A673 (cell line): Measurements from ENCODE around the gene PHACTR3.

Experiments
- EZH2 ChIP-seq: fragments of 200-600 bp; sonication (generic); IDR thresholded peaks from 2 replicates; pipeline ENCODE4 v1.6.1; 2017; ENCODE audit warnings: borderline replicate concordance, low read depth, mild to moderate bottlenecking, mixed read lengths, antibody characterized with exemption, low read length; ENCODE audit not compliant: poor library complexity, severe bottlenecking
- TF ChIP-seq, protein P1 (sequence below): fragments of 300-800, 200-600 bp; sonication (generic); conservative IDR thresholded peaks from 2 replicates; pipeline ENCODE4 v1.5.1; 2017; ENCODE audit warnings: low read depth, mild to moderate bottlenecking, antibody characterized with exemption, low read length, moderate library complexity, mixed read lengths

- TF ChIP-seq, protein P1, sequence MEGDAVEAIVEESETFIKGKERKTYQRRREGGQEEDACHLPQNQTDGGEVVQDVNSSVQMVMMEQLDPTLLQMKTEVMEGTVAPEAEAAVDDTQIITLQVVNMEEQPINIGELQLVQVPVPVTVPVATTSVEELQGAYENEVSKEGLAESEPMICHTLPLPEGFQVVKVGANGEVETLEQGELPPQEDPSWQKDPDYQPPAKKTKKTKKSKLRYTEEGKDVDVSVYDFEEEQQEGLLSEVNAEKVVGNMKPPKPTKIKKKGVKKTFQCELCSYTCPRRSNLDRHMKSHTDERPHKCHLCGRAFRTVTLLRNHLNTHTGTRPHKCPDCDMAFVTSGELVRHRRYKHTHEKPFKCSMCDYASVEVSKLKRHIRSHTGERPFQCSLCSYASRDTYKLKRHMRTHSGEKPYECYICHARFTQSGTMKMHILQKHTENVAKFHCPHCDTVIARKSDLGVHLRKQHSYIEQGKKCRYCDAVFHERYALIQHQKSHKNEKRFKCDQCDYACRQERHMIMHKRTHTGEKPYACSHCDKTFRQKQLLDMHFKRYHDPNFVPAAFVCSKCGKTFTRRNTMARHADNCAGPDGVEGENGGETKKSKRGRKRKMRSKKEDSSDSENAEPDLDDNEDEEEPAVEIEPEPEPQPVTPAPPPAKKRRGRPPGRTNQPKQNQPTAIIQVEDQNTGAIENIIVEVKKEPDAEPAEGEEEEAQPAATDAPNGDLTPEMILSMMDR = no peak
- no peak for TF ChIP-seq EZH2
Observed at GRCh38 chr20:59821201-59821600, 216.9 kb downstream of the PHACTR3 start.
